ENCODE results near the gene GJC2. TPM values are rescaled to one million over a fixed set of nuclear protein-coding genes. Genes with fewer than 3 reads are reported as not detected.

GJC2 gene
- polyA plus RNA-seq, 1 of the 3 experiments (the other 2 are of a cell fraction) = 0.92 TPM

DNA sequence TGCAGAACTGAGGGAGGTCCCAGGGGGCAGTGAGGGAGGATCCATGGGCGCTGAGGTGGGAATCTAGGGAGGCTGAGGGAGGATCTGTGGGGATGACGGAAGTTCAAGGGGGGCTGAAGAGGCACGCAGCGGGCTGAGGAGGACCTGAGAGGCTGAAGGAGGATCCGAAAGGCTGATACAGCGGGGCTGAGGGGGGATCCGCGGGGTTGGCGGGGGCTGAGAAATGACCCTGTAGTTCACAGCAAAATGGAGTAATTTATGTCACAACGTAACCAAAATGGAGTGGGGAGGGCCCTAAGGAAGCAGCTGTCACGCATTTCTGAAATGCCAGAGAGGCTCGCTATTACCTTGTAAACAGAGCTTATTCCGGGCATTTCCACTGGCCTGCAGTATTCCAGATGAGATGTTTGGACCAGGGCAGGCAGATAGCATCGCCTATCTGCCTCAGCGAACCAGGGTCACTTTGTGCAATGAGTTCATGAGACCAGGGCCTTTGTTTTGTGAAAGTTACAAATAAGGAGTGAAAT lies 39.7 kb upstream of the GJC2 start:
- no peaks in the 10 kb centered on the region for H3K27me3 ChIP-seq (ENCODE audit: insufficient read depth)
- WGBS (ENCODE audit: low lambda C conversion rate) = 12% methylated on average over 15 of the region's 15 CpGs
- DNase-seq = no peak
- peak overlapping the region; percentile 91 for H2AFZ ChIP-seq (ENCODE audit: low read depth)
- H3K9ac ChIP-seq = peak overlapping the region; percentile 93
- H3K4me1 ChIP-seq (ENCODE audit: control insufficient read depth in 1 of 2, insufficient read depth in 2 of 2, low read depth in 1 of 2, low read length in 1 of 2) = peaks cover 4 to 20% of the 10 kb centered on the region in 2 experiments; a peak in 3 of 4 replicates
- peak overlapping the region; percentile 40 to 49; a peak in 2 of 4 replicates for H3K27ac ChIP-seq (ENCODE audit: low read depth in 2 of 2, low read length in 1 of 2)
- H3F3A ChIP-seq (replicated peaks; ENCODE audit: insufficient read depth) = no peaks in the 10 kb centered on the region
- no peak for TF ChIP-seq EP300 (IDR thresholded peaks at IDR 0.05; ENCODE audit: borderline replicate concordance in 1 of 2, low read depth in 1 of 2, low read length in 1 of 2)
- TF ChIP-seq GATA2 (CRISPR knock-in tag; IDR thresholded peaks at IDR 0.05) = peak; percentile 32; the same call in 1 of the 2 replicates
- TF ChIP-seq SIN3A (IDR thresholded peaks at IDR 0.05; ENCODE audit: borderline replicate concordance, low read depth, low read length) = peak; percentile 30; the same call in 1 of the 2 replicates
- TF ChIP-seq FOXJ3 (CRISPR knock-in tag; IDR thresholded peaks at IDR 0.05) = no peak
- H4K20me1 ChIP-seq (ENCODE audit: insufficient read depth) = no peaks in the 10 kb centered on the region
- CTCF ChIA-PET = interaction anchor here (0.7 to 5.6 kb wide), 5 partner anchors 20 to 69 kb away, joined by 3 to 31 read pairs (median 4); no protein-coding TSS in a partner anchor
- no peaks in the 10 kb centered on the region for H3K9me2 ChIP-seq
- H3K4me2 ChIP-seq = peak overlapping the region; percentile 89
- peaks cover 6 to 23% of the 10 kb centered on the region in 2 experiments for H3K36me3 ChIP-seq (replicated peaks in 1 of 2; ENCODE audit: control insufficient read depth in 1 of 2, insufficient read depth in 2 of 2, low read length in 1 of 2)
- peak overlapping the region; percentile 100 for H3K4me3 ChIP-seq (ENCODE audit: low read depth in 2 of 2, low read length in 1 of 2)
- H3K9me3 ChIP-seq = no peaks in the 10 kb centered on the region
- POLR2A ChIA-PET = interaction anchor here (0.6 to 1.4 kb wide), 2 partner anchors 41 to 297 kb away, joined by 3 to 8 read pairs; partner anchors contain the start of gene TRIM11
- H3K79me2 ChIP-seq (ENCODE audit: insufficient read depth) = peaks cover 18% of the 10 kb centered on the region; the same call in 1 of the 2 replicates

DNA sequence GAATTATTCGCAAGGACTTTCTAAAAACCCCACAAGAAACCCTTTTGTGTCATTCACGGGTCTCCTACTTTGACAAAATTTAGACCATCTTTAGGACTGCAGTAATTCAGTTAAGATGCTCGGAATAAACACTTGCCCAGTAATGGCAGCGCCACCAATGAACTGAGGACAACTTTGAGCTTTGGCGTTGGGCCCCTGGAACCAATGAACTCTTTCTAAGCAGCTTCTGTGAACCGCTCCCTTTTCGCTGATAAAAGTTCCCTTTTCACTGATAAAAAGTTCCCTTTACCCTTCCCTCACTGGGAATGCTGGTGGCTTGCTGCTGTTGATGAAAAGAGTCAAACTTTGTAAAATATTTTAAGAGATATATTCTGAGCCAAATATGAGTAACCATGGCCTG lies 39.2 kb upstream of the GJC2 start:
- no peak overlapping the region for H2AFZ ChIP-seq (ENCODE audit: low read depth)
- no peaks in the 10 kb centered on the region for H3F3A ChIP-seq (replicated peaks; ENCODE audit: insufficient read depth)
- H3K4me1 ChIP-seq (ENCODE audit: control insufficient read depth in 1 of 2, insufficient read depth in 2 of 2, low read depth in 1 of 2, low read length in 1 of 2) = peaks cover 4 to 20% of the 10 kb centered on the region in 2 experiments; a peak in 3 of 4 replicates
- H3K27ac ChIP-seq (ENCODE audit: low read depth in 2 of 2, low read length in 1 of 2) = peak overlapping the region; percentile 23 to 49; a peak in 2 of 4 replicates
- TF ChIP-seq USF2 (IDR thresholded peaks at IDR 0.05; ENCODE audit: borderline replicate concordance, low read depth, low read length) = no peak
- no peak for TF ChIP-seq SIN3A (IDR thresholded peaks at IDR 0.05; ENCODE audit: borderline replicate concordance, low read depth, low read length)
- TF ChIP-seq RXRA (IDR thresholded peaks at IDR 0.05; ENCODE audit: borderline replicate concordance, low read depth) = no peak
- no peak for TF ChIP-seq RFX5 (IDR thresholded peaks at IDR 0.05; ENCODE audit: low read length)
- TF ChIP-seq, protein P1, sequence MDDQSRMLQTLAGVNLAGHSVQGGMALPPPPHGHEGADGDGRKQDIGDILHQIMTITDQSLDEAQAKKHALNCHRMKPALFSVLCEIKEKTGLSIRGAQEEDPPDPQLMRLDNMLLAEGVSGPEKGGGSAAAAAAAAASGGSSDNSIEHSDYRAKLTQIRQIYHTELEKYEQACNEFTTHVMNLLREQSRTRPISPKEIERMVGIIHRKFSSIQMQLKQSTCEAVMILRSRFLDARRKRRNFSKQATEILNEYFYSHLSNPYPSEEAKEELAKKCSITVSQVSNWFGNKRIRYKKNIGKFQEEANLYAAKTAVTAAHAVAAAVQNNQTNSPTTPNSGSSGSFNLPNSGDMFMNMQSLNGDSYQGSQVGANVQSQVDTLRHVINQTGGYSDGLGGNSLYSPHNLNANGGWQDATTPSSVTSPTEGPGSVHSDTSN (IDR thresholded peaks at IDR 0.05) = no peak
- no peak for TF ChIP-seq POLR2AphosphoS5 (IDR thresholded peaks at IDR 0.05; ENCODE audit: low read depth, low read length)
- no peak for TF ChIP-seq NFIC (IDR thresholded peaks at IDR 0.05; ENCODE audit: borderline replicate concordance)
- TF ChIP-seq, protein P2, sequence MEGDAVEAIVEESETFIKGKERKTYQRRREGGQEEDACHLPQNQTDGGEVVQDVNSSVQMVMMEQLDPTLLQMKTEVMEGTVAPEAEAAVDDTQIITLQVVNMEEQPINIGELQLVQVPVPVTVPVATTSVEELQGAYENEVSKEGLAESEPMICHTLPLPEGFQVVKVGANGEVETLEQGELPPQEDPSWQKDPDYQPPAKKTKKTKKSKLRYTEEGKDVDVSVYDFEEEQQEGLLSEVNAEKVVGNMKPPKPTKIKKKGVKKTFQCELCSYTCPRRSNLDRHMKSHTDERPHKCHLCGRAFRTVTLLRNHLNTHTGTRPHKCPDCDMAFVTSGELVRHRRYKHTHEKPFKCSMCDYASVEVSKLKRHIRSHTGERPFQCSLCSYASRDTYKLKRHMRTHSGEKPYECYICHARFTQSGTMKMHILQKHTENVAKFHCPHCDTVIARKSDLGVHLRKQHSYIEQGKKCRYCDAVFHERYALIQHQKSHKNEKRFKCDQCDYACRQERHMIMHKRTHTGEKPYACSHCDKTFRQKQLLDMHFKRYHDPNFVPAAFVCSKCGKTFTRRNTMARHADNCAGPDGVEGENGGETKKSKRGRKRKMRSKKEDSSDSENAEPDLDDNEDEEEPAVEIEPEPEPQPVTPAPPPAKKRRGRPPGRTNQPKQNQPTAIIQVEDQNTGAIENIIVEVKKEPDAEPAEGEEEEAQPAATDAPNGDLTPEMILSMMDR (IDR thresholded peaks at IDR 0.05) = no peak
- no peak for TF ChIP-seq FOXM1 (IDR thresholded peaks at IDR 0.05; ENCODE audit: low read depth)
- no peak for TF ChIP-seq ZBTB33 (IDR thresholded peaks at IDR 0.05; ENCODE audit: borderline replicate concordance, low read depth)
- no peak for TF ChIP-seq REST (IDR thresholded peaks at IDR 0.05; ENCODE audit: low read depth, low read length)
- TF ChIP-seq, protein P3, sequence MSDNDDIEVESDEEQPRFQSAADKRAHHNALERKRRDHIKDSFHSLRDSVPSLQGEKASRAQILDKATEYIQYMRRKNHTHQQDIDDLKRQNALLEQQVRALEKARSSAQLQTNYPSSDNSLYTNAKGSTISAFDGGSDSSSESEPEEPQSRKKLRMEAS (IDR thresholded peaks at IDR 0.05; ENCODE audit: low read depth) = no peak
- ChIA-PET POLR2A (interaction anchor here (1.4 kb wide), 1 partner anchor 297 kb away, joined by 8 read pairs; the partner anchor contains the start of gene TRIM11), CTCF (interaction anchor here (1.4 to 5.6 kb wide), 3 partner anchors 20 to 26 kb away, joined by 3 to 31 read pairs (median 4); no protein-coding TSS in a partner anchor)
- H3K4me2 ChIP-seq = peak overlapping the region; percentile 89
- H3K9me3 ChIP-seq = no peaks in the 10 kb centered on the region
- H3K27me3 ChIP-seq (ENCODE audit: insufficient read depth) = no peaks in the 10 kb centered on the region
- no peaks in the 10 kb centered on the region for H4K20me1 ChIP-seq (ENCODE audit: insufficient read depth)
- peak overlapping the region; percentile 93; the same call in 1 of the 2 replicates for H3K9ac ChIP-seq
- peak overlapping the region in 1 of 2 experiments; percentile 100; a peak in 1 of 4 replicates for H3K4me3 ChIP-seq (ENCODE audit: low read depth in 2 of 2, low read length in 1 of 2)
- WGBS (ENCODE audit: low lambda C conversion rate) = 87% methylated on average over 7 of the region's 7 CpGs
- no peak for DNase-seq
- peaks cover 6 to 21% of the 10 kb centered on the region in 2 experiments for H3K36me3 ChIP-seq (replicated peaks in 1 of 2; ENCODE audit: control insufficient read depth in 1 of 2, insufficient read depth in 2 of 2, low read length in 1 of 2)
- H3K9me2 ChIP-seq = no peaks in the 10 kb centered on the region
- H3K79me2 ChIP-seq (ENCODE audit: insufficient read depth) = peaks cover 18% of the 10 kb centered on the region; the same call in 1 of the 2 replicates
